ENCODE data around the gene FAR2.

GRCh38 chr12:29149691-29150281, 708 bp downstream of the FAR2 start:
- no peak for TF ChIP-seq CTCF (optimal IDR thresholded peaks at IDR 0.05 in 1 of 3, IDR thresholded peaks at IDR 0.05 in 1 of 3, conservative IDR thresholded peaks at IDR 0.05 in 1 of 3; ENCODE audit: extremely low read depth in 1 of 3, insufficient read depth in 2 of 3, low read length in 3 of 3)
- no peak for TF ChIP-seq EZH2 (IDR thresholded peaks at IDR 0.05; ENCODE audit: low read length)

All from keratinocyte (primary cell).